Stimulated activated CD4-positive, alpha-beta T cell treated with anti-CD3 and anti-CD28 coated beads, Interleukin-2, amount 100 ng/mL, for 4 hours (primary cell): ENCODE data around the gene RALGDS.
"Not testable (repeated sequence)": the region's sequence is repeated elsewhere in the genome, so short reads cannot be mapped to it uniquely, and the experiment has no call there.

Experiments
- DNase-seq: peaks from one replicate; pipeline ENCODE4 v3.0.0-alpha.2; 2020; ENCODE audit warnings: low read depth

The RALGDS gene

GRCh38 chr9:133067006-133067405, 54.0 kb downstream of the RALGDS start:
- no peak for DNase-seq

GRCh38 chr9:133066181-133066983, 54.7 kb downstream of the RALGDS start:
- DNase-seq = no peak

GRCh38 chr9:133065070-133065388, 56.0 kb downstream of the RALGDS start:
- no peak for DNase-seq

GRCh38 chr9:133064241-133065069, 56.6 kb downstream of the RALGDS start:
- no peak for DNase-seq

GRCh38 chr9:133063500-133064231, 57.4 kb downstream of the RALGDS start:
- DNase-seq = no peak

- no peak for DNase-seq
These were observed 57.9 kb downstream of the RALGDS start for GRCh38 chr9:133063159-133063499.

GRCh38 chr9:133062569-133062968, 58.5 kb downstream of the RALGDS start:
- not testable (repeated sequence) for DNase-seq

- DNase-seq = not testable (repeated sequence)
These were observed 59.3 kb downstream of the RALGDS start, which contains the start of gene CEL for GRCh38 chr9:133061764-133062145. Gene CEL (plus strand): TSS chr9:133061981. CDS start chr9:133062003, 22 bp downstream.

- DNase-seq = not testable (repeated sequence)
These were observed 59.8 kb downstream of the RALGDS start for GRCh38 chr9:133061019-133061763.

- no peak for DNase-seq
These were observed 60.6 kb downstream of the RALGDS start for GRCh38 chr9:133060417-133060841.

GRCh38 chr9:133059623-133060022, 61.4 kb downstream of the RALGDS start:
- DNase-seq = no peak

GRCh38 chr9:133058550-133059320, 62.3 kb downstream of the RALGDS start:
- DNase-seq = no peak

- DNase-seq = no peak
These were observed 63.0 kb downstream of the RALGDS start for GRCh38 chr9:133058071-133058470.

- DNase-seq = no peak
These were observed 63.5 kb downstream of the RALGDS start for GRCh38 chr9:133057553-133057952.

GRCh38 chr9:133057006-133057405, 64.0 kb downstream of the RALGDS start:
- no peak for DNase-seq

GRCh38 chr9:133056533-133056932, 64.5 kb downstream of the RALGDS start:
- no peak for DNase-seq

- DNase-seq = no peak
These were observed 65.1 kb downstream of the RALGDS start for GRCh38 chr9:133055788-133056420.

GRCh38 chr9:133054966-133055365, 66.1 kb downstream of the RALGDS start:
- no peak for DNase-seq

GRCh38 chr9:133054194-133054890, 66.7 kb downstream of the RALGDS start:
- DNase-seq = no peak

- no peak for DNase-seq
These were observed 69.0 kb downstream of the RALGDS start for GRCh38 chr9:133051966-133052539.
